ENCODE data around the gene ATF6.

- TF ChIP-seq CTCF (IDR thresholded peaks at IDR 0.05; ENCODE audit: low read depth, low read length, missing input control) (no peak), MAX (IDR thresholded peaks at IDR 0.05) (no peak), RXRA (IDR thresholded peaks at IDR 0.05) (no peak), EGR1 (IDR thresholded peaks at IDR 0.05; ENCODE audit: low read depth in 2 of 2) (no peak), HNF4A (conservative IDR thresholded peaks at IDR 0.05) (no peak), REST (IDR thresholded peaks at IDR 0.05) (no peak), ATF3 (IDR thresholded peaks at IDR 0.05) (no peak), YY1 (IDR thresholded peaks at IDR 0.05) (no peak), RAD21 (IDR thresholded peaks at IDR 0.05) (no peak), SP1 (IDR thresholded peaks at IDR 0.05) (no peak)
These were observed 240.0 kb downstream of the ATF6 start for GRCh38 chr1:162006081-162006480.

Data from liver (tissue), 3 donors.